AG04449 (cell line): ENCODE results near the gene TIRAP.

ENCODE experiments used
- CTCF ChIA-PET: fragments of 350-600 bp; formaldehyde crosslinking; extraction: SDS; loops from one replicate; lab custom pipeline; 2021; ENCODE audit warnings: antibody characterized with exemption; lab: Yijun Ruan, JAX
- POLR2A ChIA-PET: fragments of 400-600, 350-600 bp; formaldehyde crosslinking; extraction: SDS; loops from one replicate; lab custom pipeline; 2020; ENCODE audit warnings: antibody characterized with exemption, inconsistent platforms; lab: Yijun Ruan, JAX
- DNase-seq: peaks from one replicate; pipeline ENCODE4 v3.0.0-alpha.2; 2010; ENCODE audit warnings: low read depth, low spot score
- H3K4me3 ChIP-seq: 2 replicates; pipeline ENCODE4 v1.5.1; 2011; ENCODE audit warnings: low read depth, mild to moderate bottlenecking, control low read depth, low read length
- TF ChIP-seq, protein P1 (sequence below): IDR thresholded peaks from one replicate; pipeline ENCODE4 v1.5.1; 2011; ENCODE audit warnings: mild to moderate bottlenecking, moderate library complexity, low read length, control low read depth, inconsistent platforms; ENCODE audit not compliant: insufficient read depth; ENCODE audit errors: missing control alignments

The TIRAP gene

DNA sequence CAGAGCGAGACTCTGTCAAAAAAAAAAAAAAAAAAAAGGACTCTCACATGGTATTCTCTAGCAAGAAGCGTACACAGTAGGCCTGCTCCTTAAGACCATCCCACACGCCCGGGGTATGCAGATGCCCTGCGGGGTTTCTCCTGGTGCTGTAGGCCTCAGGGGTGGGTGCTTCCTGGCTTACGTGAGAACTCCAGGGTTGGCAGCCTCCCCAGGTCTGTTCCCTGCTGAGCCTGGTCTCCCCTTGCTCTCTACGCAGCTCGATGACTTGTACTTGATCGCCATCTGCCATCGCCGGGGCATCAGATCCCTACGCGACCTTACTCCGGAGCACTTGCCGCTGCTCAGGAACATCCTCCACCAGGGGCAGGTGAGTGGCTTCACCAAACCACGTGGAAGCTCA is 60.2 kb downstream of the TIRAP start:
- DNase-seq = no peak
- CTCF ChIA-PET = interaction anchor here (0.9 to 1.1 kb wide), 2 partner anchors 11 to 32 kb away, joined by 3 to 4 read pairs; no protein-coding TSS in a partner anchor
- POLR2A ChIA-PET = interaction anchor here (2.0 kb wide), 1 partner anchor 25 kb away, joined by 10 read pairs; no protein-coding TSS in a partner anchor
- no peak overlapping the region for H3K4me3 ChIP-seq
- TF ChIP-seq, protein P1, sequence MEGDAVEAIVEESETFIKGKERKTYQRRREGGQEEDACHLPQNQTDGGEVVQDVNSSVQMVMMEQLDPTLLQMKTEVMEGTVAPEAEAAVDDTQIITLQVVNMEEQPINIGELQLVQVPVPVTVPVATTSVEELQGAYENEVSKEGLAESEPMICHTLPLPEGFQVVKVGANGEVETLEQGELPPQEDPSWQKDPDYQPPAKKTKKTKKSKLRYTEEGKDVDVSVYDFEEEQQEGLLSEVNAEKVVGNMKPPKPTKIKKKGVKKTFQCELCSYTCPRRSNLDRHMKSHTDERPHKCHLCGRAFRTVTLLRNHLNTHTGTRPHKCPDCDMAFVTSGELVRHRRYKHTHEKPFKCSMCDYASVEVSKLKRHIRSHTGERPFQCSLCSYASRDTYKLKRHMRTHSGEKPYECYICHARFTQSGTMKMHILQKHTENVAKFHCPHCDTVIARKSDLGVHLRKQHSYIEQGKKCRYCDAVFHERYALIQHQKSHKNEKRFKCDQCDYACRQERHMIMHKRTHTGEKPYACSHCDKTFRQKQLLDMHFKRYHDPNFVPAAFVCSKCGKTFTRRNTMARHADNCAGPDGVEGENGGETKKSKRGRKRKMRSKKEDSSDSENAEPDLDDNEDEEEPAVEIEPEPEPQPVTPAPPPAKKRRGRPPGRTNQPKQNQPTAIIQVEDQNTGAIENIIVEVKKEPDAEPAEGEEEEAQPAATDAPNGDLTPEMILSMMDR = no peak
